ENCODE measurements around the gene SMAD2. TPM values are rescaled to one million over a fixed set of nuclear protein-coding genes. Genes with fewer than 3 reads are reported as not detected.

Gene SMAD2
- polyA plus RNA-seq, 5 donors = 63.0 to 92.6 (median 85.8) TPM

DNA sequence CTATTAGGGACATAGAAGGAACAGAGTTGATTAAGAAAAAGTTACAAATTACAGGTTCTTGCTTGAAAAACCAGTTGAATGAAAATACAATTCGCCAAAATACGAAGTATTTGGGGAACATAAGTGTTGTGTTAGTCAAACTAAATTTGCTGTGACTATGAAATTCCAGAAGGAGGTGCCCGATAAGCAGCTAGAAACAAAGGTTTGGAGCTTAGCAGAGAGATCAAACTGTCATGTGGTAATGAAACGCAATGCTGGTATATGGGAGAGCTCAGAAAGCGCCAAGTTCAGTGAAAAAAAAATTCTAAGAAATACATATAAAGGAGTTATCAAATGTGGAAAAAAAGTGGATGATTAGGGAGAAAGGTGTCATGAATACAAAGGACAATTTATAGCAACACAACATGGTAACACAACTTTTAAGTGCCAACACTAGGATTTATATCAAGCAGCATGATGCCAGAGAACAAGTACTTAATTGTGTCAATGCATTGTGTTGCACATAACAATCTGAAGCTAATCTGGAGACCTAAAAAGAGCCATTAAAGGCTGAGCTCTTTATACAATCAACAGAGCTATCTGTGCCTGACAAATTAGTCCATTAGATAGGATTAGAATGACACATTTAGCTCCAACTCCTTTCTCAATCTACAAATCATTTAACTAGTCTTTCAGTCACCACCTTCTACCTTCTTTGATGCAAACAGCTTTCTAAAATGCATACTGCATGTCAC is 31.2 kb downstream of the SMAD2 start:
- no peak for DNase-seq

DNA sequence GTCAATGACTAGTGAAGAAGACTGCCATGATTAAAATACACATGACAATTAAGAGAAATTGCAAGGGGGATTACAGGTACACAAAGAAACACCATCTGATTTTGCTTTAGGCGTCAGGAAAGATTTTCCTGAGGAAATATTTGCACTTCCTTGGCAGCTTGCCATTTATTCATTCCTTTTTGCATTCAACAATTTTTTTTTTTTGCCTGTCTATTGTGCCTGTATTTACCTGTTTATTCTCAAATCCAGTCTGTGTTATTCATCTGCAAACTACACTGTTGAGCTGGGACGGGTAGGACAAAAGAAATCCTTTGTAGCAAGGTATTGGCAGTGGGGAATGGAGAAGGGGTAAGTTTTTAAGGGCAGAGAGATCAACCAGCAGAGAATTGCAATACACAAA is 31.8 kb downstream of the SMAD2 start:
- DNase-seq = no peak

DNA sequence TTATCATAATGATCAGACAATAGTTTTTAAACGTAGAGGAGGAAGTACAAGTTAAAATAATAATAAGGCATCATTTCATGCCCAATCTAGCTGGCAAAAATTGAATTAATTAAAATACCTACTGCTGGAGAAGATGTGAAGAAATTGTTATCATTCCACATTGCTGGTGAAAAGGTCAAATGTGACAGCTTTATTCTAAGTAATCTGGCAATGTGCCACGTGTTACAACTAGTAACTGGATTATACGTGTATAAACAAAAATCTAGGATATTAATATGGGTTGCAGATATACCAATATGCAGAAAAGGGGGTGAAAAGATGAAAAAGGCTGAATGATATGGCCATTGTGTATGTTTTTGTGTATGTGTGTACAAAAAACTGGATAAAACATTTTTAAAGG is 32.4 kb downstream of the SMAD2 start:
- DNase-seq = no peak

DNA sequence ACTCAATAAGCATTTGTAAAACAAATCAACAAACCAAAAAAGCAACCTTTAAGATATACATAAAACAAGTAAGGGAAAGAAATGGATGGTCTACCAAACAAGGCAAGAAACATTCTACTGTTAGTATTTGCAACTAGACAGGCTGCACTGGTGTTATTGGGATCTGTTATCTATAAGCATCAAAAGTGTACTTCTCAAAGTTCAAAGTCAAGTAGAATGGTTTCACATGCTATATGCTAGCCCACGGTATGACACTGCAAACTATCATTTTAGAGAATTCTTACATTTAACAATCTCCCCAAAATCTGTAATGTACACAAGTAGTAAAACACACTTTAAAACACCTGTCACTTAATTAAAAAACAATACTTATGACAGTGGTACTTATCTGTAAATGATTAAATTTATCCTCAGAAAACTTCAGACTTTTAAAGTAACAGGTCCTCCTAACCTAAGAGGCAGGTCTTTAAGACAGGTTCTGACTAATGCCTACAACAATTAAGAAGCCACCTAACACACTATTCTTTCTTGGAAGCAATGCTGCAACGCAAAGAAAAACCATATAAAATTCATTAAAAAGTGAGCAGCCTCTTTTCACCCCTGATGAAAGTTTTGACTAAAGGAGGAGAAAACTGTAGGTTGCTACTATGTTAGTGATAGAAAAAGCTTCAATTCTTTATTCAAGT is 34.8 kb downstream of the SMAD2 start:
- DNase-seq = no peak

DNA sequence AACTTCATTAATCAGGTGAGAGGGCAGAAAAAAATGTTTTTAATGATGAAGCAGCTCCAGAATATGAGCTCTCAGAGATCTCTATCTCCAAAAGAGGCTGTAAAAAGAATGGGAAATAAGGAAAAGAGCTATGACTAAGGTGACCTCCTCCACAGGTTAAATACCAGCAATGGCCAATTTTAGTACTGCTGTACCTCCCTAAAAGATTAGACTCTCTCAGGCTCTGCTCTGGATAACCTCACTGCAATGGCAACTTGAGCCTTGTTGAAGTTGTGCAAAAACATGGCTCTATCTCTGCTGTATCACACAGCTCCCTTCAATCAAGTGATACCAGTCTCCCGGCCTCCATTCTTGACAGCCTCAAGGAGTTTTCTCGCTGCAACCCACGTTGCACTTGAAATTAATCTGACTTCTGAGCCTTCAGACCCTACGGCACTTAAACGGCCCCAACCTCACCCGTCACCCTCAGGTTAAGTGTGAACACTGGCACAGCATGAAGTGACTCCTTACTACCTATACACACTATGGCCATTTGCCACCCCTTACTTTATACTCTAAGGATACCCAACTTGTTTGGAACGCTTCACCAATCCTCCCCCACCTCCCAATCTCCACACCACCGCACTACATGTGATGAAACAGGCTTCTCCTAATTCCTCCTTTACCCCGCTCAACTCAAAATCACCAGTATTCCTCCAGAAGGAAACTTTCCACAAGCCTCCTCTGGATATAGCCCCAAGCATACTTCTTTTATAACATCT is 36.3 kb downstream of the SMAD2 start:
- DNase-seq = no peak

DNA sequence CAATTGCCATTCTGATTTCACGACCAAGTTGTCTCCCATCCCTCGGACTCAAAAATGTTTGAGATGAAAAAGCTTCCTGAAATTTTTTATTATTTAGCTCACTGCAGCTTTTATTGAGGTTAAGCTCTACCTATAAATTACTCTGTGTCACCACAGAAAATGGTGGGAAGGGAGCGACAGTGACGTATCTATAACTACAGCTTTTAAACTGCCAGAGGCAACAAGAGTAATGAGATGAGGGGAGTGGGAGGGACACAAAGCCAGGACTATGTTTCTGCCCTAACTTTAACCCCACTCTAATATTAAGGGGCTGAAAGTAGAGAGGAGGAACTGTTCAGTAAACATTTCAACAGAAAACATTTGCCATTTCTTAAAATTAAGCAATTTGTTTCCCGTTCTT is 37.4 kb downstream of the SMAD2 start:
- DNase-seq = no peak

DNA sequence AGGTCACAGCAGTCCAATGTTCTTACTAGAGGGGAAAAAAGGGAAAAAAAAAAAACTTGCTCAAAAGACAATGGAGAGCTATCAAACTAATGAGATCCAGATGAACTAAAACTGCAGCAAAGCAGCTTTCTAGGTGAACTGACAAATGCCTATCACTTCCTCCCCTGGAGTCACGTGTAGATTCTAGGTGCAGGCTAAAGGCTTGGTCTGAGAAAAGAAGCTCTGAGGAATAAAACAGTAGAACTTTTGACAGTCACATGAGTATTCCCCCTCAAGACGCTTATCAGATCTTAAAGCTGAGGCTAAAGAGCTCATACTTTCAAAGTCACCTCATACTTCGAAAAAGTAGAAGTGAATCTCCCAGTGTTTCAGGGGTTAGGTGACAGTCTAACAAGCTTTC is 42.3 kb downstream of the SMAD2 start:
- DNase-seq = no peak

DNA sequence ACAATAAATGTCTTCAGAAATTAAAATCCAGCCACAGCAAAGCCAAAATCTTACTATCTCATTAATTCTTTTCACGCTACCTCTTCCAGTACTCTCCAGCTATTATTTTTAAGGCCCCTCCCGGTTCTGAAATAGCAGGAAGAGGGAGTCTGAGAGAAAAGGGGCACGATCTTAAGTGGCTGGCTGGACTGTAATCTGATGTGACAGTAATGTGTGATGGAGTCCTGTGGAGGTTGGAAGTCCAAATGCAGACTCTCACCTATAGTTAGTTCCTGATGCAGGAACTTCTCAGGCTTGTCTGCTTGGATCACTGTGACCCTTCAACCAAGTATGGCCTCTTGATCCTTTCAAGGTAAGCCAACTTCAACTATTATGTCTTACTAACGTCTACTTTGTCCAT is 43.2 kb downstream of the SMAD2 start:
- no peak for DNase-seq

DNA sequence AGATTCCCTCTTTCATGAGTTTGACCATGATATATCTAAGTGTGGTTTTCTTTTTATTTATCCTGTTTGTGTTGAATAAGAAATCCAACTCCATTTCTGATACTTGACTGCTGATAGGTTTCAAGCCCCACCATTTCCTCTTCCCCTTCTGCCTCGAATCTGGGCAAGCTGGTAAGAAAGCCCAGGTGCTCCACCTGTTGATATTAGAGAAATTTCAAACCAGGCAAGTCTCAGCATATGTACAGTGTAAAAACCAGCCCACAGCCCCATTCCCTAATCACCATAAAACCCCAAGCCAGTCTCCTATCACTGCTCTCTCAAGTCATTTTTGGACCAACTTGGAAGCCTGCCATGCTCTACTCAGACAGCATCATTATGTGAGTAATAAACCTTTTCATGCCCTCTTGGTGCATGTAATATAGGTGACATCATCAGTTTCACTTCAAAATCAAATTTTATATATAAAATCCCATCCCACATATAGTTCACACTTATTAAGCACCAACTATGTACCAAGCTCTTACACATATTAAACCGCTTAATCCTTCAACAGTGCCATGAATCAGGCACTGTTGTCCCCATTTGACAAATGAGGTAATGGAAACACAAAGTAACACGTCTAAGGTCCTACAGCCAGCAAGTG is 46.6 kb downstream of the SMAD2 start:
- no peak for DNase-seq

DNA sequence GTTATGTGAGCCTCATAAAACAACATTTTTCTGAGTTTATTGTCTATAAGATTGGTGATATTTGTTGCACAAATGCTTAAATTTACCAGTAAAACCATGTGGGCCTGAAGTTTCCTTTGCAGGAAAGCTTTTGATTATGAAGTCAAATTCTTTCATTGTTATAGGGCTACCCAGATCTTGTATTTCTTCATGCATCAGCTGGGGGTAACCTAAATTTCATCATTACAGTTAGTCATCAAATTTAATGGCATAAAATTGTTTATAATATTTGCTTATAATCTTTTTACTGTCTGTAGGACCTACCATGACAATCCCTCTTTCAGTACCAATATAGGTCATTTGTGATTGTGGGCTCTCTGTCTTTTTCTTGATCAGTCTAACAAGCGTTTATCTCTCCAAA is 47.8 kb downstream of the SMAD2 start:
- DNase-seq = no peak

DNA sequence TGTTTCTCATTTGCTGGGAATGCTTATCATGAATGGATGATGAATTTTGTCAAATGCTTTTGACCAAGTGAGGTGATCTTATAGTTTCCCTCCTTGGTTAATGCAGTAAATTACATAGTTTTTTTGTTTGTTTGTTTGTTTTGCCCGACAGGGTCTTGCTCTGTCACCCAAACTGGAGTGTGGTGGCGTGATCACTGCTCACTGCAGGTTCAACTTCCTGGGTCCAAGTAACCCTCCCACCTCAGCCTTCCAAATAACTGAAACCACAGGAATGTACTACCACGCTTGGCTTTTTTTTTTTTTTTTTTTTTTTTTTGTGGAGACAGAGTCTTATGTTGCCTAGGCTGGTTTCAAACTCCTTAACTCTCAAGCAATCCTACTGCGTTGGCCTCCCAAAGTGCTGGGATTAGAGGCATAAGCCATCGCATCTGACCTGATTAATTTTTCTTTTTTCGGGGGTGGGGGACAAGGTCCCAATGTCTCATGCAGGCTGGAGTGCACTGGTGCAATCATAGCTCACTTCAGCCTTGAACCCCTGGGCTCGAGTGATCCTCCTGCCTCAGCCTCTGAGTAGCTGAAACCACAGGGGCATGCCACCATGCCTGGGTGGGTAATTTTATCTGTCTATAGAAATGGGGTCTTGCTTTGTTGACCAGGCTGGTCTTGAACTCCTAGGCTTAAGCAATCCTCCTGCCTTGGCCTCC is 48.6 kb downstream of the SMAD2 start:
- DNase-seq = no peak

DNA sequence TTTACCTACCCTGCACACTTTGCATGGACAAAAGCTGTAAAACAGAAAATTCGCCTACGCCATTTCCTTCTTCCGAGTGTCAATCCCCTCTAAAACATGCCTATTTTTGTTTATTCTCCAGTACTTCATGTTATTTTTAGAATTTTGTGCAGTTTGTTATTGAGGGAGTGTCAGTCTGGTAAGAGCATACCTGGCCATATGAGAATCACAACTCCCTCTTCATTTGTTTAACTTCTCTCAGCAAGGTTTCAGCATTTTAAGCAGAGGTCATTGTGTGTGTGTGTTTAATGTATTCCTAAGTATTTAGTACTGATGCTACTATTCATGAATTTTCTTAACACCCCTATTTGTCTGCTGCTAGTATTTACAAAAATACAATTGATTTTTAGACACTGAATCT is 49.4 kb downstream of the SMAD2 start:
- no peak for DNase-seq

DNA sequence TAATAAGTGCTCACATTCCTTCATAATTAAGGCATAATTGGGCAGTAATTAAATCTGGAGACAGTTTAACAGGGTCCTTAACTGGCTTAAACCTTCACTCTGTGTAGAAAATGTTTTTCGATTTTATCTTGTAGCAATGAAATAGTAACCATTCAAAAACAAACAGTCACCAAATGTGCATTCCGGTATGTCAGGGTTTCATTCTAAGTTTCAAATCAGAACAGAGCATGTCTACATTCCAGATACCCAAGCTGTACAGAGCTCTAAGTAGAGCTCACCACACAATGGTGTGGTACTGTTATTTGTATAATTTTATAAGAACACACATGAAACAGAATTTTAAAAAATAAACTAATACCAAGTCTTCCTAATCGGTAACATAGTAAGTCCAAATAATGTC is 52.6 kb downstream of the SMAD2 start:
- no peak for DNase-seq

DNA sequence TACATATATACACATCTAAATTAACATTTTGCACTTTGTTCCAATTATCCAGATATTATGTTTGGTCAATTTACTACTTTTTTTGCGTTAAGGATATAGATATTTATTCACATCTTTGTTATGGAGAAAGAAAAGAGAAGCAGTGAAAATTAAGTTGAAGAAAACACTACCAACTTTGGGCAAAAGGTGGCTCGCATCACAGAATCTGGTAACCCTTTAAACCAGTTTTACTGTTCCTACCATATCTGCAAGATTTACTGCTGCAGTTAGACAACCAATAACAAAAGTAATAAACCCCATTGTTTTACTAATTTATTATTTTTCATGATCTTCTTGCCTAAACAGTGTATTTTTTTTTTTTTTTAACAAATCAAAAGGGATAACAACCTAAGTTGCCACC is 53.6 kb downstream of the SMAD2 start:
- no peak for DNase-seq

DNA sequence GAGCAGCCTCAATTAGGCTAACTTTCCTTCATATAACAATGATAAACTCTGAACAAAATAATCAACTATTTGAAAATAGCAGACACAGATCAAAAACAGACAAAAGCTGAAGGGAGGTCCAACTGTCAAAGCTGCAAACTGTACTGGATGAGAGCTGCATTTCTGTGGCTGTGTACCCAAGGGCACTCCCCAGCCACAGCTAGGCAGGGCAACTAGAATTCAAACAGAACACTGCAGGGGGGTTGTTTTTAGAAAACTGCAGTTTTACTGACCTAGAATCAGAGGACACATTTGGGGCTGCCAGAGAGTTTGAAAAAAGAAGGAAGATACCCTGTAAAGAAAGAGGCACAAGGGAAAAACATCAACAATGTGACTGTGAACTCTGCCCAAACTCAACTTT is 56.8 kb downstream of the SMAD2 start:
- DNase-seq = no peak

DNA sequence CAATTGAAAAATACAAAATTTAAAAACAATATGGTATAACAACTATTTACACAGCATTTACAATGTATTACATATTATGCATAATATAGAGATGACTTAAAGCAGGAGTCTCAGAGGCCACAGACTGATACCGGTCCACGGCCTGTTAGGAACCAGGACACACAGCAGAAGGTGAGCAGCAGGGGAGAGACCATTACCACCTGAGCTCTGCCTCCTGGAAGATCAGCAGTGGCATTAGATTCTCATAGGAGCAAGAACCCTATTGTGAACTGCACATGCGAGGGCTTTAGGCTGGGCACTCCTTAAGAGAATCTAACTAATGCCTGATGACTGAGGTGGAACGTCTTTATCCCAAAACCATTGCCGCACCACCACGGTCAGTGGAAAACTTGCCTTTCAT is 58.0 kb downstream of the SMAD2 start:
- DNase-seq = no peak

DNA sequence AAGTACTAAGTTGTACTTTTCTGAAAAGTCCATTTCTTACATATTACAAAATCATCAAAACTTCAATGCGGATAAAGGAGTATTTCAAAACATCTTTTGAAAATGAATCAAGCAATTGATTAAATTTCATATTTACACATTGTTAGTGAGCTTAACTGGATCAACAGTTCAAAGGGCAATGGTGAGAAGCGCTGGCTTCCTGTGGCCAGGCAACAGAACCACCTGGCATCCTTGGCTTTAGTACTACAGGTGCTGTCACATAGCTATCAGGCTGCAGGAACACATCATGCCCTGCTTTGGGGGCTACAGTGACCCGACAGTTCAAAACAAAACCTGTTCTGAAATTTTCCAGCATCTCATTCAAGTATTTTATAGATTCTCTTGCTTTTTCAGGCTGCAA is 59.2 kb downstream of the SMAD2 start:
- no peak for DNase-seq

DNA sequence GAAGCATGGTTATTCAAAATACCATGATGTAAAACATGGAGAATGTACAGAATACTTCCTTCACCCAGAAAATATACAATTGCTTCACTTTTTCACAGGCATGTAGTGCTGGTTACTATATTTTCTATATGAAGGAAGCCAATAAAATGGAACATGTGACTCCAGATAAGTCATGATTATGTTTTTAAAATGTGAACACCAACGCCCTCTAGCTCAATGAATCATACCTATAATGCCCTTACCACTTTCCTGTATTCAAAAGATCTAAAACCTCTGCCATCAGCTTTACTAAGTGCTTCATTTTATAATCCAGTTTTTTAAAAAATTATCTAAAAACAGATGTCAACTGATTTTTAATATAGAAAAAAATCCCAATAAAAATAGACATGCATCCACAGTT is 59.9 kb downstream of the SMAD2 start:
- no peak for DNase-seq

DNA sequence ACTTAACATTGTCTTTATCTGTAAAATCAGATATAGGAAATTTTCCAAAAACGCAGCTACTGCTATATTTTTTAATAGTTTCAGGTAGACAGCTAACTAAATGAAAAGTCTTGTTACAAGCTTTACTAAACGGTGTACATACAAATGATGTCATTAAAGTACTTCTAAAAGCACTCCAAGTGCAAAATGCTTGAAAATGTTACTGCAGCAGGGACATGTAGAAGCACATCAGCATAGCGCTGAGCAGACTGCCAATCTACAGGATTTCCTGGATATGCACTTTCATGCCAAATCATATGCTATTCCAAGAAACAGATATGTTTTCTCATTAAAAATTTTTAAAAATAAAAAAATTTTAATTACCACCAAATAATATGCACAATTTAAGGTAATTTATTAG is 61.7 kb downstream of the SMAD2 start:
- no peak for DNase-seq

DNA sequence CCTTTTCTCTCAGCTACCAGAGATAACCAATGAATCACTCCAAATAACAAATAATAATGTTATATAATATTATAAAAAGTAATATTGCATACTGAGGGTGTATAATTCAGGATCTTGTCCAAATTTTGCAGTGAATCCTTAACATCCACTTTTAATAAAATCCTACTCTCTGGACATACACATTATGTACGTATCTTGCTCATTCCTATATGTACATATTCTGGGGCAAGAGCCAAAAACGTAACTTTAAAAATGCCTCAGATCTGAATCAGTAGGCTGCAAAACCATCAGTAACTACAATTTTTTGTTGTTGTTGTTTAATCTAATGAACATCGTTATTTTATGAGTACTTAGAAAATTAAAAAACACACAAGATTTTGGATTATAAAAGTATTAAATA is 65.3 kb downstream of the SMAD2 start:
- no peak for DNase-seq

DNA sequence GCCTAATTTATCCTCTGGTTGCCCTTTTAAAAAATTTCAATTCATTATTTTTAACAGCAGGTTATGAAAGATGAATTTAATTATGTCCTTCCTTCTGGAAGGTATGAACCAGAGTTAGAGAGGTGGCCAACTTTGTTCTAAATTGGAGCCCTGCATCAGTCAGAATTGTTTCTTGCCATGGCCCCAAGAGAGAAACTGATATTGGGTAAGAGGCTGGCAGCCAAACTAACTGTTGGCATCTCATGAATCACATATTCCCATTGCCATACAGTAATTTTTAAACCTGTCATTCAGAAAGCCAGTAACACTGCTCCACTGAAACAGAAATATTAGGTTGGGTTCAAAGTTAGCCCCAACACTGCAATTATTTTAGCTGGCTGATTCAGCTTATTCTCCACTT is 67.4 kb downstream of the SMAD2 start:
- DNase-seq = no peak

DNA sequence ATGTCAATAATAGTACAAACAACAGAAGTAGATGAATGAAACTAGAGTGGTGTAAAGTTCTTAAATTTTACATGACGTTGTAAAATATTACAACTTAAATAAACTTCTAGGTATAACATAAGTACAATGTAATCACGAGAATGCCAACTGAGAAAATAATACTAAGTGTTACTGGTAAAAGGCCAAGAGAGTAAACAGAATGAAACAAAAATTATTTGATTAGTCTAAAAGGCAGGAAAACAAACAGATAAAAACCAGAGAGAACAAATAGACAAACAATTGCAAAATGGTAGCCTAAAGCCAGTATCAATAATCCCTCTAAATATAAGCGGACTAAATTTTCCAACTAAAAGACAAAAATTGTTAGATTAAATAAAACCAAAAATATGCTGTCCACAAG is 71.9 kb downstream of the SMAD2 start:
- no peak for DNase-seq

Measured in right lung (tissue), 5 donors.